Stimulated activated CD4-positive, alpha-beta T cell treated with anti-CD3 and anti-CD28 coated beads, Interleukin-15, amount 100 ng/mL, for 48 hours (primary cell): ENCODE measurements around the gene LSM10.

Source experiments
- DNase-seq, 2 donors: peaks; one replicate each; pipeline ENCODE4 v3.0.0-alpha.2; 2020; ENCODE audit warnings: low read depth in 2 of 2

The LSM10 gene

GRCh38 chr1:36351227-36351977 lies 46.3 kb downstream of the LSM10 start:
- DNase-seq, result no peak

- no peak for DNase-seq
Measured at GRCh38 chr1:36350659-36351226, 47.0 kb downstream of the LSM10 start.

GRCh38 chr1:36349839-36350238 lies 47.9 kb downstream of the LSM10 start:
- no peak for DNase-seq

GRCh38 chr1:36349241-36349671 lies 48.5 kb downstream of the LSM10 start:
- no peak for DNase-seq

GRCh38 chr1:36346741-36347370 lies 50.9 kb downstream of the LSM10 start:
- no peak for DNase-seq

- no peak for DNase-seq
Measured at GRCh38 chr1:36345353-36345752, 52.4 kb downstream of the LSM10 start.

- no peak for DNase-seq
Measured at GRCh38 chr1:36344395-36344680, 53.4 kb downstream of the LSM10 start.

GRCh38 chr1:36343651-36344394 lies 53.9 kb downstream of the LSM10 start:
- no peak for DNase-seq
